NB4 (cell line): ENCODE measurements around the gene SMC1B.

Experiments
- MAX ChIP-seq: IDR thresholded peaks from 2 replicates; pipeline ENCODE4 v1.6.1; 2011; ENCODE audit warnings: low read depth, low read length
- POLR2A ChIP-seq: IDR thresholded peaks from 2 replicates; pipeline ENCODE4 v1.6.1; 2011; ENCODE audit warnings: mild to moderate bottlenecking; ENCODE audit not compliant: insufficient read length; ENCODE audit errors: extremely low read depth
- TF ChIP-seq, protein P1 (sequence below): IDR thresholded peaks from one replicate; pipeline ENCODE4 v1.5.1; 2012; ENCODE audit warnings: low read depth, low read length

- TF ChIP-seq, protein P1, sequence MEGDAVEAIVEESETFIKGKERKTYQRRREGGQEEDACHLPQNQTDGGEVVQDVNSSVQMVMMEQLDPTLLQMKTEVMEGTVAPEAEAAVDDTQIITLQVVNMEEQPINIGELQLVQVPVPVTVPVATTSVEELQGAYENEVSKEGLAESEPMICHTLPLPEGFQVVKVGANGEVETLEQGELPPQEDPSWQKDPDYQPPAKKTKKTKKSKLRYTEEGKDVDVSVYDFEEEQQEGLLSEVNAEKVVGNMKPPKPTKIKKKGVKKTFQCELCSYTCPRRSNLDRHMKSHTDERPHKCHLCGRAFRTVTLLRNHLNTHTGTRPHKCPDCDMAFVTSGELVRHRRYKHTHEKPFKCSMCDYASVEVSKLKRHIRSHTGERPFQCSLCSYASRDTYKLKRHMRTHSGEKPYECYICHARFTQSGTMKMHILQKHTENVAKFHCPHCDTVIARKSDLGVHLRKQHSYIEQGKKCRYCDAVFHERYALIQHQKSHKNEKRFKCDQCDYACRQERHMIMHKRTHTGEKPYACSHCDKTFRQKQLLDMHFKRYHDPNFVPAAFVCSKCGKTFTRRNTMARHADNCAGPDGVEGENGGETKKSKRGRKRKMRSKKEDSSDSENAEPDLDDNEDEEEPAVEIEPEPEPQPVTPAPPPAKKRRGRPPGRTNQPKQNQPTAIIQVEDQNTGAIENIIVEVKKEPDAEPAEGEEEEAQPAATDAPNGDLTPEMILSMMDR = no peak
- TF ChIP-seq MAX = no peak
- TF ChIP-seq POLR2A = no peak
Observed at GRCh38 chr22:45296628-45297297, 116.6 kb downstream of the SMC1B start.
